NCI-H774 (cell line): ENCODE results near the gene SLC26A2.

ENCODE experiments used
- DNase-seq: peaks from one replicate; lab custom pipeline; 2025; lab: John Stamatoyannopoulos, UW

The SLC26A2 gene

DNA sequence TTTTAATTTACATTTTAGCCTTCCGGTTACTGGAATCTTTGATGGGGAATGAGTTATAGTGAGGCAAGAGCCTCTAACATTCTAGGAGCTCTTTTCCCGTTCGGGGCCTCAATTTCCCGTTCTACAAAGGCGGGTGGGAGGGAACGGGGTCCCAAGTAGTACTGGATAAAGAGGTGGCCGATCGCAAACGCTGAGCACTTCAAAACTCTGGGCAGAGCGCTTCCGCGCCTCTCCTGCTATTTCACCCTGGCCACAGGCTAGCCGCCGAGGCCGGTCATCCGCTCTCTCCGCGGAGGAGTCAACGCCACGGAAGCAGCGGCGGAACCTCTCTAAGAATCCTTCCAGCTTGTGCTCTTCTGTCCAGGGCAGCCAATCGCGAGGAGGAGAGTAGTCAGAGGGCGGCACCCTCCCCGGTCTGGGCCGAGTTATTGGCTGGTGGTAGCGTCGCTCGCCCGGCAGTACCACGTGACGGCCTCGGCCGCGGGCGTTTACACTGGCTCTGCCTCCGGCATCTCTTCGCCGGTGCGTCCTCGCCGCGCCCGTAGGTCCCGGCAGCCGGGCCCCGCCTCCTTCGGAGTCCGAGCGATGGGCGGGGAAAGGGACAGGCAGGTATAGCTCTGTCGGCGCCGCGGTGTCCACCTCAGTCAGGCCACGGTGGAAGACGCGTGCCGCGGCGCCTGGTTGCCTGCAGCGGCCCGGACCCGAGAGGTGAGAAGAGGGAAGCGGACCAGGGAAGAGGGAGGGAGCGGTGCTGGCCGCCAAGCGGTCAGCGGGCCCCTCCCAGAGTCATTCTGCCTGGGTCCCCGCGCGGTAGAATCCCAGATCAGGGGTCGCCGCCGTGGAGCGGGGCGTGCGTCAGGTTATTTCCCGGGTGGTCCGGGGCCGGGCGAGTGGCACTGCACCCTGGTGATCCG is at the start of gene SLC26A2:
Gene SLC26A2, plus strand, starts transcription at position 487 of the 914 bp plus-strand sequence. CDS start 16,895 bp downstream, outside the sequence.
- peak; percentile 97 for DNase-seq

DNA sequence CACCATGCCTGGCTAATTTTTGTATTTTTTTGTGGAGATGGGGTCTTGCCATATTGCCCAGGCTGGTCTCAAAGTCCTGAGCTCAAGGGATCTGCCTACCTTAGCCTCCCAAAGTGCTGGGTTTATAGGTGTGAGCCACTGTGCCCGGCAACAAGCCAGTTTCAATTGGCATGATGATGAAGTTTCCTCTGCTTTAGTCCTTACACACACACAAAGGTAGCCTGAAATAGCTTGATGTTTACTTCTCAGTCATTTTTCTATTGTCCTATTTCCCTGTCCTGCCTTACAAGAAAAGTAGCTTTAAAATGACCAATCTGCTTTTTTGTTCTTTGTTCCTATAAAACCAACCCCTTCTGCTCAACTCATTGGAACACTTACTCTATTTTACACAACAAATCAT is 49.5 kb upstream of the SLC26A2 start:
- no peak for DNase-seq

DNA sequence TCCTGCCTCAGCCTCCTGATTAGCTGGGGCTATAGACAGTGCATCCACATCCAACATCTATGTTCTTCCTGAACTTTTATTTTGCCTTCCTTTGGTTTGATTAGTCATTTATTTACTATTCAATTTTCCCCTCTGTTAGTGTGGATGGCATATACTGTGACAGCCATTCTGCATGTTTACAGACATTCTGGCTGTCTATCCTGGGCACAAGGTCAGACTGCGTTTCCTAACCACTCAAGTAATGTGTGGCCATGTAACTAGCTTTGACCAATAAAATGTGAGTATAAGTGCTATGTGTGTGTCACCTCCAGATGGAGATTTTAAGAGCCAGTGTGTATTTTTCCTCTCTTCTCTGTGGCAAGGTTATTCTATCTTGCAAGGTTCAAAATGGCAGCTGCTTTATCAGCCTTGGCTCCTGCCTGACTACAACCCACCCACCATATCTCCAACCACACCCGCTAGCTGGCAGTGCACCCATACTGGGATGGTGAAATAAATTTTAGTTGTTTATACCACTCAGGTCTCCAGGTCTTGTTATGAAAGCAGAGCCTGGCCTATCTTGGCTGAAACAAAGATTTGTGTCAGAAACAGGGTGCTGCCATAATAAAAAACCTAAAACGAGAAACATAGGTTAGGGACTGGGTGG is 48.2 kb upstream of the SLC26A2 start:
- no peak for DNase-seq

DNA sequence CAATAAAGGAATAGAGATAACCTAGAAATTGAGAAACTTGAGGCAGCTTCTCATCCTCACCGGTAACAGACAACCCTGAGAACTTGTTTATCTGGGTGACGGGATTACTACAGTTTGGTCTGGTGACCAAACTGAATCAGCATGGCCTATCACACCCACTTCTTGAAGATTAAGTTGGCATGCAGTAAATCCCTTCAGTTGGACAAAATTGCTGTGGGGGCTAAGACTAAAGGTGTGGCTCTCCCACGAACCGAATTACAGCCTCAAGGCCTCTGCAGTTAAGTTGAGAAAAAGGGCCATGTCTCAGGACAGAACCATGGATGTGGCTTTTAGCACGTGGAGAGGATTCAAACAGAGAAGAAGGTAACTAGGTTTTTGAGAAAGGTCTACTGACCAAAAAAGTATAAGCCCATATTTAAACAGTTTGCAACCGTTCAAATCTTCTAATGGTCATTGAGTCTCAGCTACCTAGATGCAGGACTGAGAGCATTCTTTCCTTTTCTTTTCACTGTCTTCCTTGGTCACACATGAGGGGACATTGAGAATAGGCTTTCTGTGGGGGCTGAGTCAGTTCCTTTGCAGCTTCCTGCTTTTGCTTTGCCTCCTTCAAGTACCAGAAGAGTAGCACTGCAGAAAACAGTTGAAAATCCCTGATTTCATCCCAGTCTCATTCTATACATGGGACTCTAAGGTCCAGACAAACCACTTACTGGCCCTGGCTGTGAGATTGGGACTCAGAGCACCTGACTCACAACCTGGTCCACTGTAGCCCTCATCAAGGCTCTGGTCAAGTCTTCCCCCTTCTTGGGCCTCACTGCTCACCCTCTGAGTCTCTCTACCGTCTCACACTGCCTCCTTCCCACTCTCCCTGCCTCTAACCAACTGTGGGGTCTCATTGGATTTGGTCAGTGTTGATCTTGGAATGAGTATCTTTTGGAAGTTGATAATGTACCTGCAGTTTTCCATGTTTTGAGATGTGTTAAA is 46.8 kb upstream of the SLC26A2 start:
- no peak for DNase-seq

DNA sequence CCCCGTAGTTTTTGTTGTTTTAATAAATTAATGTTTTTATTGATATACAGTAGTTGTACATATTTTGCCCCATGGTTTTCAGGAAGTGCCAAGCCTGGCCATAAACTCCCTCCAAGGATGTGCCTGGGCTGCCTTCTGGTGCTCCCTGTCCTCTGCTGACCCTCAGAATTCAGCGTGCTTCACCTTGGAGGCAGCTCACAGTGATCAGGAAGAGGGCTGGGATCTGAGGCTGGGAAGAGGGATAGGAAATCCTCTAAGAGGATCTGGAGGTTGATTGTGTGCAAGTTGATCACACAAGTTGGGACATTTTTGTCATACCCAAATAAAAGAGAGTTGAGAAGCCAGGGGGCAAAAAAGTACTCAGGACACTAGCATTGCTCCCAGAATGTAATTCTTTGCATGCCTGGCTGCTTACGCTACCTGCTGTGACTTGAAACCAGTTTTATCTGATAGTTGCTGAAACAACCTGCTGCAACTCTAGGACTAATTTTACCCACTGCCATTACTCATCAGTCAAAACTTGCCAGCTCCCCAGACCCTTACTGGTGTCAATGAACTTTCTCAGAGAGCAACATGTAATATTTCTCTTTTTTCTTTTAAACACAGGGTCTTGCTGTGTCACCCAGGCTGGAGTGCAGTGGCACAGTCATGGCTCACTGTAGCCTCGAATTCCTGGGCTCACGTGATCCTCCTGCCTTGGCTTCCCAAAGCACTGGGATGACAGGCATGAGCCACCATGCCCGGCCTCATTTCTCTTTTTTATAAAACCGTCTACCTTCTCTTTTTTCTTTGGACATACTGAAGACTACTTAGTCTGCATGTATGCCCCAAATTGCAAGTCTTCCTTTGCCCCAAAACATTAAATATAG is 44.9 kb upstream of the SLC26A2 start:
- DNase-seq, result no peak

DNA sequence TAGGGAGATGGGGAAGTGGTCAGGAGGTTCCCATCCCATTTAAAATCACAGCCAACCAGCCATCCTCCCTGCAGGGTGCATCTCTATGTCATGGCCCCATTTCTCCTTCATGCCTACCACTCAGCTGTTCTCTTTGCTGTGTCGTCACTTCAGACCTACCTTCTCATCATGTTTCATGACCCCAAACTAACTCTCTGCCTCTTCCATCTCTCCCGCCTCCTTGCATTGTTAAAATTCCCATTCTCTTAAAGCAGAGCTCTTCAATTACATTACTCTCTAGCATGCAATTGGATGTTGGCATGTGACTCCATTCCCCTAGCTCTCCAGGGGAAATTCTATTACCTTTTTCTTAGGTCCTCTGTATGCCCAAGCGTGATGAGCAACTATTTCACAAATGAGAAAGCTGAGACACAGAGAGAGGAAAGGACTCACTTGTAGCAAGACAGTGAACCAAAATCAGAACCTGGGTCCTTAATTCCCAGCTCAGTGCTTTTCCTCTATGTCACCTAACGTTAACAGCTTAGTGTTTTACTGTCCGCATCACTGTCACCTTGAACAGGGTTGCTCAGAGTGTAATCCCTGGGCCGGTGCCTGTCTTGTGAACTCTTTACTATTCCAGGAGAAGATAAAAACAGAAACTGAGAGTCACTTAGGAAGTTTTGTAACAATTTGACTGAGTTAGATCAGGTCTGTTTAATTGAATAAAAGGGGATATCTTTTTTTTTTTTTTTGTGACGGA is 44.1 kb upstream of the SLC26A2 start:
- DNase-seq, result no peak

DNA sequence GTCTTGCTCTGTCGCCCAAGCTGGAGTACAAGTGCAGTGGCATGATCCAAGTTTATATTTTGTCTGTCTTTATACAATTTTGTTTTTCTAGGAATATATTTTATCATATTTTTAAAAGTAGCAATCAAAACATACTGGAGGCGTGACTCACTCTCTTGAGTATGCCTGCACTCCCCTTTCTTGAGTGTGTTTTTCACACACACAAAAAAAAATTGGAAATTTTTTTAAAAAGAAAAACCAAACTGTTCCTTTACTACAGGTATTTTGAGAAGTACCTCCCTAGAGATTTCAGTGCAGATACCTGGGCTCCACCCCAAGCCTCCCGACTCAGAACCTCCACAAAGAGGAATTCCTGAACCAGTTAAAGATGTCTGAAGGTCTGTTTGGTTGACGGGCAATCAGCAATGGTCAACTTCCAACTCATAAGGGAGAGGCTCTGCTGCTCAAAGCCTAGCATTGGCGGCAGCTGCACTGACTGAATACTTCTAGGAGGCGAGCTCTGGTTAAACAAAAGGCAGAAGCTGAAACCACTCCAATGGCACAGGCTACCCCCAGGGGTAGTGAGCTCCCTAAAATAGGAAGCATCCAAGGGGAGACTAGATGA is 43.4 kb upstream of the SLC26A2 start:
- no peak for DNase-seq

DNA sequence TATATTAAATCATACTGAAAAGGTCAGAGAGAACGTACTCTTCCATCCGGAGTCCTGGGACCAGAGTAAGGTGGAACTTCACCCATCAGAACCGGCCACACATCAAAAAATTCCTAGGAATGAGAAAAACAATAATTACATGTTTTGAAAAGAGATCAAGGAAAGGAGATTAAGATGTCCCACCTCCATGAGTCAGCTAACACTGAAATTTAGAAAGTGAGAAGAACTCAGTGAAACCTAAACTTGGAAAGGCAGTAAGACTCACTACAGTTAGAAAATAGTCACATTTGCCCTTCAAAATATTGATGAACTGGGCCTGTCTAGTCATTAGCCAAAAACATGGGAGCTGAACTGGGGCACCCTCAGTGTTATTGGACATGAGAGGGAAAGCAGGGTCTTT is 39.0 kb upstream of the SLC26A2 start:
- no peak for DNase-seq

DNA sequence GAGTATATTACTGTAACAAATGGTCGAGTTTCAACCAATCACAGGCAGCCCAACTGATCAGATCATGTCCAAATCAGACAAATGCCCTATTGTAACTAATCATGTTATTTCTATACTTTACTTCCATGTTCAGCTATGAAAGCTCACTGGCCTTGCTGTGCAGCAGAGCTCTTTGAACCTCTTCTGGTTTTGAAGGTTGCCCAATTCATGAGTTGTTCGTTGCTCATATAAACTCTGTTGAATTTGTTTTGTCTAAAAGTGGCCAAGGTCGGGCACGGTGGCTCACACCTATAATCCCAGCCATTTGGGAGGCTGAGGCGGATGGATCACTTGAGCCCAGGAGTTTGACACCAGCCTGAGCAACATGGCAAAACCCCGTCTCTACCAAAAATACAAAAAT is 37.6 kb upstream of the SLC26A2 start:
- no peak for DNase-seq

DNA sequence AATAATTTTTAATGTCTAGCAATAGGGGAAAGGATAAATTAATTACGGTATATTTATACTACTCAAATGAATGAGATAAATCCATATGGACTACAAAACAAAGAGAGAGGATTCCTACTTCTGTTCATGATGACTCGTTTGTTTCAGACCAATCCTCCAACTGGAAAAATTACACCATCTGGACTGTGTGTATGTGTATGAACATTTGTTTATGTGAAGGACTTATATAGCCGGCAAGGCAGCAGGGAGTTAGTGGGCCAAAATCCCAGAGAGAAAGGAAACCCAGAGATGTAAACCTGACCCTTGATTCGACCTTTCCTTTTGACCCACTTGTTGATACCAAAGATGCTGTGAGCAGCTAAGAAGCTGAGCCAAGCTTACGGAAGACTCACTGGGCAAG is 36.1 kb upstream of the SLC26A2 start:
- no peak for DNase-seq

DNA sequence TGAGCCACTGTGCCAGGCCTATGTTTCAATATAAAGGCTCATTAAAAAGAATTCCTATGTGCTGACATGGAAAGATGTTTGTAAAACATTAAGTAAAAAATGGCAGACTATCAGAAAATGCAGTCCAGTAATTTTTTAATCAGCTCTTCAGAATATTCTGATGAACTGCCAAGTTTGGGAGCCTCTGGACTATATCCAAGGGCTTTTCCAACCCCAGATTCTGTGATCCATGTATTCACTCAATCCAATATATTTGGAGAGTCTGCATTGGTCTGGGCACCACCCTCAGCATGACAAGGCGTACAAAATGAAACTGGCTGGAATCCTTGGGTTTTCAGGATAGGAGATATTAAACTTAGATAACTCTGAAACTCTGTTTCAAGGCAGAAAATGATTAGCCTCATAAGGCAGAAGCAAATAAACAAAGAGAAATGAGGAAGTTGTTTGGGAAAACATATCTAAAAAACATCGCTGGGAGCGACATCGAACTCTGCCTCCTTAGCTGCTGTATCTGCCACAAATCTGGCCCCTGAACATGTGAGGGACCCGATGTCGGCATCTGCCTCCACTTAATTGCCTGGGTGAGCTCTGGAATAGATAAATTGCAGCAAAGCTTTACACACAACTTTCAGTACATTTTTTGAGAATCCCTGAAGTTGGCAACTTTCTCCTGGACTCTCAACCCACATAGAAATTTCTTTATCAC is 30.4 kb upstream of the SLC26A2 start:
- DNase-seq, result no peak

DNA sequence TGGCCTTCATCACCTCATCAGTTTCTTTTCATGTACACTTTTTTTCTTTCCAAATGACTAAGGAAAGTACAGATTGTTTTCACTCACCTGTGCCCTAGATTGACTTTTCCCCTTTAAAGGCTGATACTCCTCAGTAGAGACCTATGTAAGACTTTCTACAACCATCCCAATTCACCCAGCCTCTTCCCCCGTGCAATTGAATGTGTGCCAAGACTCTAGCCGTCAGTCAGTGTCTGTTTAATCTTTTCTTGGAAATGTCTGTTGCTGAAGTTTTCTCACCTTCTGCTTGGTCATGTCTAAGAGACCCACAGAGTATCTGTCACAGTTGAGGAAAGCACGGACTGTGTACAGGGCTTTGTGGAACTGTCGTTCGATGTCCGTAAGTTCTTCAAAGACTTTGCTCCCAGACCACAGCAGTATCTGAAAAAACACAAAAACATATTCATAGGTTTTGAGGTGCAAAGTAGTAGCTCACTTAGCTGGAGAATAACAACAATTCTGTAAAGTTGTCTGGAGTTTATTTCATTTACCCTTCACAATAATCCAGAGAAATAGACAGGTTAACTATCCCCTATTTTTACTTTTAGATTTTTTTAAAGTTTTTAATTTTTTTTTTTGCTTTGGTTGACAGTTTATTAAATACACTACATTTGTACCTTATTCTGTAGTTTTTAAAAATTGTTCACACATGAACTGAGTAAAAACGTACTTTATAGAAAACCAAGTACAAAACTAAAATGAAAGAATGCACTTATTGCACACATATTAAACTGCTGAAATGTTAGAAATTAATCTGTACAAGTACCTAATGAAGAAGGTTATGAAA is 29.6 kb upstream of the SLC26A2 start:
- DNase-seq, result no peak

DNA sequence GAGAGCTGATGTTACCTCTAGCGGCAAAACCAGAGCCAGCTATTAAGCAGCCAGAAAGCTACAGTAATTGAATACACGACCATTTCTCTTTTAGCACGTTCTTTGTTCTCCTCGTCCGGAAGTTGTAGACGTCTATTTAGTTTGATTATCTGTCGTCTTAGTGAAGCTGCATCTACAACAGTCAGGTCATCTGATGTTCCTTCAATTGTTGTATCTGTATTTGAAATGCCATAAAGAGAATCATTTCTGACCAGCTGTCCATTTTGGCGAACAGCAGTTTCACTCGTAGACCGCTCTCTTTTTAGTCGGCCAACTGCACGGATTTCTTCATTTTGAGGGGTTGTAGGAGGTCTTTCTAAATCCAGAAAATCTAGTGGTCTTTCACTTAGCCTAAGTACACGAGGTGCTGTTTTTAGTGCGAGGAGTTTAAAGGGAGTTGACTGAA is 28.5 kb upstream of the SLC26A2 start:
- DNase-seq, result no peak

DNA sequence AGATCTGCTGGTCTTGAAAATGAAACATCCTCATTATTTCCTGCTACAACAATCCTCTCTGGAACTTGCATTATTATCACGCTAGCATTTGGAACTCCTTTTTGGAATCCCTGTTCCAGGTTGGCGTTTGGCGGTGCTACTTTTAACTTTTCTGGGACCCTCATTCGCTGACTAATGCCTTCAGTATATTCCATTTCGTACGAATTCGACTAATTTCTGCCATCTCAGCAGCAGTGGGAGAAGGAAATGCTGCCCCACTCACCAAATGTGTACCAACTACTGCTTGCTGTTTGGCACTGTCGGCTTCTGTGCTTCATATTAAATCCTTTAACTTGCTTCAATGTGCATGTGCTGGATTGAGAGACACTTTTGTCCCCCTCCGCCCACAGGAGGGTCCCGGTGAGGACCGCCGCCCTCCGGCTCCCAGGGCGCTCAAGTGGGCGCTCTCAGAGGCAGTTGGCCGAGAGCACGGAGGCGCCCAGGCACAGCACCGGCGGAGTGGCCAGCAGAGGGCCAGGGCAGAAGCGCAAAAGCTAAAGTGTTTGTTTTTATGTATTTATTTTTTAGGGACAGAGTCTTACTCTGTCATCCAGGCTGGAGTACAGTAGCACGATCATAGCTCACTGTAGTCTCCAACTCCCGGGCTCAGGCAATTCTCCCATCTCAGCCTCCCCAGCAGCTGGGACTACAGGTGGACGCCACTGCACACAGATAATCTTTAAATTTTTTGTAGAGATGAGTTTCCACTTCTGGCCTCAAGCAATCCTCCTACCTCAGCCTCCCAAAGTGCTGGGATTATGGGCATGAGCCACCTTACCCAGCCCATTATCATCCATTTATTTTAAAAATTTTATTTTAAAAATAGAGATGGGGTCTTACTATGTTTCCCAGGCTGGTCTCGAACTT is 27.9 kb upstream of the SLC26A2 start:
- DNase-seq, result no peak

DNA sequence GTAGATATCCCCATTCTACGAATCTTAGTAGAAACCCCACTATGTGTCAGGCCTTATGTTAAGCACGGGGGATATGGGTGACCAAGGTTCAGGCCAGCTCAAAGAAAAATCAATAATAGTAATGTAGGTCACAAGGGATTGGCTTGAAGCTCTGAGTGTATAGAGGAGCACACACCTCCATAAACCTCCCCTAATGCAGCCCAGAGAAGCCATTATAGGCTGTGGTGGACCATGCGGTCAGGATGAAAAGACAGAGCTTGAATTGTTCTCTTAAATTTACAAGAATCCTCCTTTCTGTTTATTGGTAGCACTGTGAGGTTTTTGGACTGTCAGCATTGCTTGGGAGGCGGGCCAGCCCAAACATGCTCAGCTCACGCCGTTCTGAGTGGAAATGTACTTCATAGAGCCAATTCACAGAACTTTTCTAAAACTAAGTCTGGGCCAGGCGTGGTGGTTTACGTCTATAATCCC is 25.1 kb upstream of the SLC26A2 start:
- DNase-seq, result no peak

DNA sequence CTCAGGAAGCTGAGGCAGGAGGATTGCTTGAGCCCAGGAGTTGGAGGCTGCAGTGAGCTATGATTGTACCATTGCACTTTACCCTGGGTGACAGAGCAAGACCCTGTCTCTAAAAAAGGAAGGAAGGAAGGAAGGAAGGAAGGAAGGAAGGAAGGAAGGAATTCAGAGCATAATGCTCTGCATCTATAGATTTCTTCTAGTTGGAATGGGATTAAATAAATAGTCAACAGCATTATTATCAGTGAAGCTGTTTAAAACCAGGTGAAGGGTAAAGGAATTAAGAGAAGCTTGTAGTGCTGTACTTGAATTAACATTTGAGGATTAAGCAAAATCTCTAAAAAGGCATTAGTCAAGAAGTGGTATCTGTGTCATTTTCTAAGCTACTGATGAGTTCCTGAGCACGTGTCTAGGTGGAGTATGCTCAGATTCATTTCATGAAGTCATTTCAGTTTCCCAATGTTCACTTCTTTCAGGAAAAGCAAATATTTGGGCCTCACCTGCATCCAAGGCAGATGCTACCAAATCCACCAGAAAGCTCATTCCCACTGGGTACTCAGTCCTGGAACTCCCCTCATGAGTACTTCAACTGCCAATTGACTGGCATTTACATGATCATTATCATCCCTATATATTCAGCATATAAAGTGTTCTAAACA is 24.4 kb upstream of the SLC26A2 start:
- no peak for DNase-seq

DNA sequence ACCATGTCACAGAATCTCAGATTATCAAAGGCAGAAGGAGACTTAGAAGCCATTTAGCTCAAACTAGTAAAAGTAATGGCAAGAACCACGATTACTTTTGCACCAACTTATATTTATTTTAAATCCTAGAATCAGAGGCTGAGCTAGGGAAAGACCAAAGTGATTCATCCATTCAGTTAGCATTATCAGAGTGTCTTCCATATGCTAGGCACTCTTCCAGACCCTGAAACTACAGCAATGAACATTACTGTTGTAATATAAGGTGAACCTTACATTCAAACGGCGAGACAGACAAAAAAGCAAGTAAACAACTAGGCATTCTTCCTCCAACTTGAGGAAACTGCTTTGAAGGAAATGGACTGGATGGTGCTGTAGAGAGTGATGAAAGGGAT is 23.9 kb upstream of the SLC26A2 start:
- no peak for DNase-seq
